HepG2 (cell line): ENCODE data around the gene ORM1. TPM values are rescaled to one million over a fixed set of nuclear protein-coding genes. Genes with fewer than 3 reads are reported as not detected.

Source experiments
- ASH2L ChIP-seq: fragments of 300-600, 200-600 bp; sonication (generic); IDR thresholded peaks from 2 replicates; pipeline ENCODE4 v1.7.0; 2017; ENCODE audit warnings: low read depth, mild to moderate bottlenecking, moderate library complexity, mixed read lengths, low read length; ENCODE audit not compliant: insufficient read length
- ATF7-NPFF ChIP-seq: sonication (generic); formaldehyde crosslinking; IDR thresholded peaks from 2 replicates; pipeline ENCODE4 v1.8.1; 2023; ENCODE audit warnings: mild to moderate bottlenecking, low read depth, missing genetic modification reagents, moderate library complexity
- CCAR2 ChIP-seq: fragments of 200-400 bp; formaldehyde crosslinking; optimal IDR thresholded peaks from 2 replicates; pipeline ENCODE3; 2018; ENCODE audit warnings: low read depth, mild to moderate bottlenecking, low read length, moderate library complexity
- KDM6A ChIP-seq: IDR thresholded peaks from 2 replicates; pipeline ENCODE4 v1.6.1; 2016; ENCODE audit warnings: low read depth
- RBAK ChIP-seq: sonication (generic); formaldehyde crosslinking; IDR thresholded peaks from 2 replicates; pipeline ENCODE4 v1.5.1; 2020; ENCODE audit warnings: mild to moderate bottlenecking, missing genetic modification reagents
- RXRB ChIP-seq: IDR thresholded peaks from 2 replicates; pipeline ENCODE4 v1.6.1; 2016; ENCODE audit warnings: borderline replicate concordance, missing genetic modification reagents, missing compliant biosample characterization
- SMC3 ChIP-seq: IDR thresholded peaks from 2 replicates; pipeline ENCODE4 v1.6.1; 2011; ENCODE audit warnings: low read length, improper control_type of control experiment
- STAG1 ChIP-seq: sonication (generic); formaldehyde crosslinking; IDR thresholded peaks from 2 replicates; pipeline ENCODE4 v1.4.0; 2020; ENCODE audit warnings: missing genetic modification reagents
- U2AF1 ChIP-seq: fragments of 200-400 bp; formaldehyde crosslinking; optimal IDR thresholded peaks from 2 replicates; pipeline ENCODE3; 2017; ENCODE audit warnings: mild to moderate bottlenecking, low read depth, low read length
- U2AF2 ChIP-seq: fragments of 200-400 bp; formaldehyde crosslinking; IDR thresholded peaks from 2 replicates; pipeline ENCODE4 v1.6.1; 2017; ENCODE audit warnings: low read depth, mild to moderate bottlenecking, low read length
- ZNF234 ChIP-seq: sonication (generic); formaldehyde crosslinking; conservative IDR thresholded peaks from 2 replicates; pipeline ENCODE4 v1.5.1; 2020; ENCODE audit warnings: mild to moderate bottlenecking, missing genetic modification reagents
- ZNF558 ChIP-seq: sonication (generic); formaldehyde crosslinking; IDR thresholded peaks from 2 replicates; pipeline ENCODE4 v1.9.0; 2022; ENCODE audit warnings: mild to moderate bottlenecking, missing genetic modification reagents, borderline replicate concordance
- ZNF609 ChIP-seq: sonication (generic); formaldehyde crosslinking; IDR thresholded peaks from 2 replicates; pipeline ENCODE4 v1.4.0; 2020; ENCODE audit warnings: mild to moderate bottlenecking, missing genetic modification reagents, borderline replicate concordance
- polyA plus RNA-seq, 8 experiments: library from polyadenylated mRNA; depleted of rRNA in 3 of 8; stranded (reverse) in 7 of 8; unstranded in 1 of 8; fragments of >200 nt; fragmentation: Illumina TruSeq in 4 of 8; extraction: Trizol in 4 of 8; gene quantifications; 2 replicates each; pipeline versions ENCODE4 v1.2.1 to v1.2.3, GENCODE V29; 2011 to 2016; ENCODE audit warnings: low read depth in 4 of 8, missing spikeins in 1 of 8, mixed read lengths in 1 of 8; ENCODE audit not compliant: insufficient read depth in 1 of 8
- total RNA-seq, 5 experiments: library from RNA; depleted of rRNA; stranded (reverse); fragments of >200 nt; fragmentation: Illumina TruSeq; extraction: Trizol; gene quantifications; 2 replicates each; pipeline ENCODE4 v1.2.3, GENCODE V29; 2016; ENCODE audit warnings: low read depth in 1 of 5
- TF ChIP-seq, protein P1 (sequence below): sonication (generic); formaldehyde crosslinking; IDR thresholded peaks from 2 replicates; pipeline ENCODE4 v1.5.1; 2020; ENCODE audit warnings: missing genetic modification reagents, mild to moderate bottlenecking, borderline replicate concordance
- TF ChIP-seq, protein P2 (sequence below): sonication (generic); formaldehyde crosslinking; IDR thresholded peaks from 2 replicates; pipeline ENCODE4 v1.5.1; 2020; ENCODE audit warnings: missing genetic modification reagents, mild to moderate bottlenecking, borderline replicate concordance
- TF ChIP-seq, protein P3 (sequence below): sonication (generic); formaldehyde crosslinking; IDR thresholded peaks from 2 replicates; pipeline ENCODE4 v1.4.0; 2020; ENCODE audit warnings: missing genetic modification reagents

The ORM1 gene
- total and polyA plus RNA-seq, 2 of the 13 experiments (the other 11 are each of a cell fraction or from before 2014, with no cell fraction given) = 699 to 1,180 TPM

DNA sequence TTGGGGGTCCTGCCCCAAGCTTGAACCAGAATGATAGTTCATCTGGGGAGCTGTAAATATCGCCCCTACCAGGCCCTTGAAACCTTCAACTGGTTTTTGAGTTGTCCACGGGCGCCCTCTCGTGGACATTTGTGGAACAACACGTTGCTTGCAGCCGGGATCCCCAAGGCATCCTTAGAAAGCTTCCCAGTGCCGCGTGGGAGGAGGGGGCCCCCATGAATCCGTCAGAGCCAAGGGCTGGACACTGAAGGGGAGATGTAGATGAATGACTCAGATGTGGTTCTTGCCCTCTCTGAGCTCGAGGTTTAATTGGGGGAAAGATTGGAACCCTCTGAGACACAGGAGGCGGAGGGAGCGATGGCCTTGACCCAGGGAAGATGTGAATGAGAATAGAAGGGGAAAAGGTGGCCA lies 31.8 kb upstream of the ORM1 start (continued):
- TF ChIP-seq, protein P1, sequence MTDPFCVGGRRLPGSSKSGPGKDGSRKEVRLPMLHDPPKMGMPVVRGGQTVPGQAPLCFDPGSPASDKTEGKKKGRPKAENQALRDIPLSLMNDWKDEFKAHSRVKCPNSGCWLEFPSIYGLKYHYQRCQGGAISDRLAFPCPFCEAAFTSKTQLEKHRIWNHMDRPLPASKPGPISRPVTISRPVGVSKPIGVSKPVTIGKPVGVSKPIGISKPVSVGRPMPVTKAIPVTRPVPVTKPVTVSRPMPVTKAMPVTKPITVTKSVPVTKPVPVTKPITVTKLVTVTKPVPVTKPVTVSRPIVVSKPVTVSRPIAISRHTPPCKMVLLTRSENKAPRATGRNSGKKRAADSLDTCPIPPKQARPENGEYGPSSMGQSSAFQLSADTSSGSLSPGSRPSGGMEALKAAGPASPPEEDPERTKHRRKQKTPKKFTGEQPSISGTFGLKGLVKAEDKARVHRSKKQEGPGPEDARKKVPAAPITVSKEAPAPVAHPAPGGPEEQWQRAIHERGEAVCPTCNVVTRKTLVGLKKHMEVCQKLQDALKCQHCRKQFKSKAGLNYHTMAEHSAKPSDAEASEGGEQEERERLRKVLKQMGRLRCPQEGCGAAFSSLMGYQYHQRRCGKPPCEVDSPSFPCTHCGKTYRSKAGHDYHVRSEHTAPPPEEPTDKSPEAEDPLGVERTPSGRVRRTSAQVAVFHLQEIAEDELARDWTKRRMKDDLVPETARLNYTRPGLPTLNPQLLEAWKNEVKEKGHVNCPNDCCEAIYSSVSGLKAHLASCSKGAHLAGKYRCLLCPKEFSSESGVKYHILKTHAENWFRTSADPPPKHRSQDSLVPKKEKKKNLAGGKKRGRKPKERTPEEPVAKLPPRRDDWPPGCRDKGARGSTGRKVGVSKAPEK (CRISPR knock-in tag) = no peak
- TF ChIP-seq, protein P2, sequence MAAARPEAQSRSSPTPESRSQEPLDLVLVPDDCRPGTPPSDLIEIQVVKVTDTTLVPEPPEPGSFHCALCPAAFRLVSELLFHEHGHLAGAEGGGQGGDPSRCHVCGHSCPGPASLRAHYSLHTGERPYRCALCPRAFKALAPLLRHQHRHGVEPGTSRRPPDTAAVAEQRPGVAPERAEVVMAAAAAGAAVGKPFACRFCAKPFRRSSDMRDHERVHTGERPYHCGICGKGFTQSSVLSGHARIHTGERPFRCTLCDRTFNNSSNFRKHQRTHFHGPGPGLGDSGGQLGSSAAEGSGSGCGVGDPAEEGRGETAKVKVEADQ (CRISPR knock-in tag) = no peak
- no peak for TF ChIP-seq U2AF1
- no peak for TF ChIP-seq U2AF2
- TF ChIP-seq SMC3 = peak; percentile 86
- TF ChIP-seq STAG1 (CRISPR knock-in tag) = peak; percentile 87
- no peak for TF ChIP-seq ZNF558 (CRISPR knock-in tag)
- no peak for TF ChIP-seq ASH2L
- no peak for TF ChIP-seq RXRB (CRISPR knock-in tag)
- no peak for TF ChIP-seq KDM6A (CRISPR knock-in tag)
- 0 out of 2 replicates have a peak, but pooled peaks have one; percentile 28 for TF ChIP-seq ATF7-NPFF (CRISPR knock-in tag)
- TF ChIP-seq RBAK = no peak
- no peak for TF ChIP-seq ZNF234 (CRISPR knock-in tag)
- TF ChIP-seq CCAR2 = no peak
- no peak for TF ChIP-seq ZNF609
- TF ChIP-seq, protein P3, sequence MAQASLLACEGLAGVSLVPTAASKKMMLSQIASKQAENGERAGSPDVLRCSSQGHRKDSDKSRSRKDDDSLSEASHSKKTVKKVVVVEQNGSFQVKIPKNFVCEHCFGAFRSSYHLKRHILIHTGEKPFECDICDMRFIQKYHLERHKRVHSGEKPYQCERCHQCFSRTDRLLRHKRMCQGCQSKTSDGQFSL (CRISPR knock-in tag) = no peak
- TF ChIP-seq, all 625 proteins: peak for 17
